ENCODE results near the gene TGFBR3.
"Not testable (repeated sequence)": the region's sequence is repeated elsewhere in the genome, so short reads cannot be mapped to it uniquely, and the experiment has no call there.

The TGFBR3 gene

DNA sequence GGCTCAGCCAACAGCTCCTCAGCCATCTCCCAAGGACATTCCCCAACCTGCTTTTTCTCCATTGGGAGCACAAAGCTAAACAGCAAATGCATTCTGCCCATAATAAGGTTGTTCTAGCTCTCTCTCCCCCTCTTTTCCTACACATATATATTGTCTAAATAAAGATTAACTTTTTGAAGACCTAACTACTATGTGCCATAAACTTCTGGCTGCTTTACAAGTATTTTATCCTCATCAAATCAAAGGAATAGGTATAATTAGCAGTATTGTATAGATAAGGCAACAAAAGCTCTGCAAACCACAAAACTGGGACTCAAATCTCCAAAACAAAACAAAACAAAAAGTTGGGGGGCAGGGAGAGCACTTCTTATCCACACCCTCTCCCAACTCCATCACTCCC, 43.4 kb downstream of the TGFBR3 start:
- no peak overlapping the region for H2AFZ ChIP-seq (ENCODE audit: low read depth)
- no peak overlapping the region for H3K4me2 ChIP-seq
- TF ChIP-seq CTCF (conservative IDR thresholded peaks at IDR 0.05; ENCODE audit: low read depth, low read length): no peak
- H3K36me3 ChIP-seq (ENCODE audit: insufficient read depth): no peaks in the 10 kb centered on the region
- no peak overlapping the region for H3K9ac ChIP-seq
- no peak overlapping the region for H3K4me3 ChIP-seq (IDR thresholded peaks at IDR 0.05; ENCODE audit: insufficient read depth, low read depth, low read length)
- no peaks in the 10 kb centered on the region for H3K79me2 ChIP-seq (ENCODE audit: insufficient read depth, low read depth)
- H3K4me1 ChIP-seq (ENCODE audit: low read depth, poor library complexity, severe bottlenecking): peaks cover 11% of the 10 kb centered on the region
- H3K27me3 ChIP-seq (ENCODE audit: insufficient read depth, low read depth): no peaks in the 10 kb centered on the region
- H4K20me1 ChIP-seq (ENCODE audit: insufficient read depth): no peaks in the 10 kb centered on the region
- H3K27ac ChIP-seq: no peak overlapping the region

DNA sequence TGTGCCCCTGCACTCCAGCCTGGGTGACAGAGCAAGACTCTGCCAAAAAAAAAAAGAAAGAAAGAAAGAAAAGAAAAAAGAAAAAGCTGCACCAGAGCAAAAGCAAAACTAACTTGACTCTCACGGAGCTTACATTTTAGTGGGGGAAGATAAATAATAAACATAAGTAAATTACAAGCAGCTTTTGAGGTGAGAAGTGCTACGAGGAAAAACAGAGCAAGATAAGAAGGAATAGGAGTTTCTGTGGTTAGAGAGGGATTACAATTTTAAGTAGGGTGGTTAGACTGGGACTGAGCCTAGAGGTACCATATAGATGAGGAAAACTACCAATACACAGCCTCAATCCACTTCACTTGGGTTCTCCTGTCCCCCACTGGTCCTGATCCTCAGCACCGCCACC, 43.9 kb downstream of the TGFBR3 start:
- Histone ChIP-seq H3K4me1 (ENCODE audit: low read depth, poor library complexity, severe bottlenecking) (peaks cover 11% of the 10 kb centered on the region), H3K79me2 (ENCODE audit: insufficient read depth, low read depth) (no peaks in the 10 kb centered on the region), H3K36me3 (ENCODE audit: insufficient read depth) (no peaks in the 10 kb centered on the region), H3K4me3 (IDR thresholded peaks at IDR 0.05; ENCODE audit: insufficient read depth, low read depth, low read length) (no peak overlapping the region), H3K27me3 (ENCODE audit: insufficient read depth, low read depth) (no peaks in the 10 kb centered on the region), H3K27ac (no peak overlapping the region), H2AFZ (ENCODE audit: low read depth) (no peak overlapping the region), H3K9ac (no peak overlapping the region), H4K20me1 (ENCODE audit: insufficient read depth) (no peaks in the 10 kb centered on the region), H3K4me2 (no peak overlapping the region)
- TF ChIP-seq CTCF (conservative IDR thresholded peaks at IDR 0.05; ENCODE audit: low read depth, low read length): no peak

DNA sequence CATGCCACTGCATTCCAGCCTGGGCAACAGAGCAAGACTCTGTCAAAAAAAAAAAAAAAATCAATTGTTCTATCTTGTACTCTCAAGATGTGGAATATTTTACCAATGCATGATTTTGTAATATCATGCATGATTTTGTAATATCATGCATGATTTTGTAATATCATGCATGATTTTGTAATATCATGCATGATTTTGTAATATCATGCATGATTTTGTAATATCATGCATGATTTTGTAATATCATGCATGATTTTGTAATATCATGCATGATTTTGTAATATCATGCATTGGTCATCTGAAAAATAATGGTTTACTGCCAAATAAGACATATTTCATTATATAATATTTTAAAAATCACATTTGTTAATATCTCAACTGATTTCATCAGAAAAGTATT, 45.7 kb downstream of the TGFBR3 start:
- not testable (repeated sequence) for H3K36me3 ChIP-seq (ENCODE audit: insufficient read depth); H3K9ac ChIP-seq; H3K27ac ChIP-seq; H4K20me1 ChIP-seq (ENCODE audit: insufficient read depth); H3K4me3 ChIP-seq (IDR thresholded peaks at IDR 0.05; ENCODE audit: insufficient read depth, low read depth, low read length); H3K79me2 ChIP-seq (ENCODE audit: insufficient read depth, low read depth); H3K4me2 ChIP-seq; H3K27me3 ChIP-seq (ENCODE audit: insufficient read depth, low read depth); H2AFZ ChIP-seq (ENCODE audit: low read depth)
- peaks cover 11% of the 10 kb centered on the region for H3K4me1 ChIP-seq (ENCODE audit: low read depth, poor library complexity, severe bottlenecking)

DNA sequence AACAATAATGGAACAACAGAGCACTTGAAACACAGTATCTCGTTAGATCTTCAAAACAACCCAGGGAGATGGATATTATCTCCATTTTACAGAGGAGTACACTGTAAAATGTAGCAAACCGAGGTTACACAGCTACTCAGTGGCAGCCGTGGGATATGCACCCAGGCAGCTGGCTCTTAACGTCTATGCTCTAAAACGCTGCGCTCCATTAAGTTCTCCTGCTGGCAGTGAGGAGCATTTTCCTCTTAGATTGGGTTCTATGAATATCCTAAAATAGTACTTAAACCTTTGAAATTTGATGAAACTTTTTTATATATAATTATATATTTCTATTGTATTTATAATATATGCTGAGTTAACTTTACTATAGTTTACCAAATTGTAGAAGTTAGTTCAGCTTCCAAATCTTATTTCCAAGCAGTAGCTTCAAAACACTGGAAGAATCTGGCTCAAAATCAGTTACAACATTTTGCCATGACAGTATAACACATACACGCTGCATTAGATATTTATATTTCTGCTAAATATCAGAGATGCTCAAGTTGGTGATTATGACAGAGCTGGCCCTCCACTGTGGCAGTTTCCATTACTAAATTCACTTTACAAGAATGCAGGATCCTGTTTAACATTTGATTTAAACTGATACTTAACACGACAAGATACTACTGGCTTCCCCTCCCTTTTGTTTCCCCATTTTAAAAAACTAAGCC, 49.5 kb downstream of the TGFBR3 start:
- Histone ChIP-seq H2AFZ (ENCODE audit: low read depth) (no peak overlapping the region), H3K27ac (no peak overlapping the region), H3K4me2 (no peak overlapping the region), H3K4me3 (IDR thresholded peaks at IDR 0.05; ENCODE audit: insufficient read depth, low read depth, low read length) (no peak overlapping the region), H3K79me2 (ENCODE audit: insufficient read depth, low read depth) (no peaks in the 10 kb centered on the region), H4K20me1 (ENCODE audit: insufficient read depth) (no peaks in the 10 kb centered on the region), H3K9ac (no peak overlapping the region), H3K36me3 (ENCODE audit: insufficient read depth) (no peaks in the 10 kb centered on the region), H3K27me3 (ENCODE audit: insufficient read depth, low read depth) (no peaks in the 10 kb centered on the region), H3K4me1 (ENCODE audit: low read depth, poor library complexity, severe bottlenecking) (no peaks in the 10 kb centered on the region)
- TF ChIP-seq CTCF (conservative IDR thresholded peaks at IDR 0.05; ENCODE audit: low read depth, low read length): no peak

GRCh38 chr1:91835087-91835521, 50.8 kb downstream of the TGFBR3 start:
- no peaks in the 10 kb centered on the region for H4K20me1 ChIP-seq (ENCODE audit: insufficient read depth)
- no peak overlapping the region for H3K9ac ChIP-seq
- TF ChIP-seq CTCF (conservative IDR thresholded peaks at IDR 0.05; ENCODE audit: low read depth, low read length): no peak
- no peak overlapping the region for H3K27ac ChIP-seq
- H2AFZ ChIP-seq (ENCODE audit: low read depth): no peak overlapping the region
- no peak overlapping the region for H3K4me3 ChIP-seq (IDR thresholded peaks at IDR 0.05; ENCODE audit: insufficient read depth, low read depth, low read length)
- H3K27me3 ChIP-seq (ENCODE audit: insufficient read depth, low read depth): no peaks in the 10 kb centered on the region
- no peaks in the 10 kb centered on the region for H3K4me1 ChIP-seq (ENCODE audit: low read depth, poor library complexity, severe bottlenecking)
- H3K36me3 ChIP-seq (ENCODE audit: insufficient read depth): no peaks in the 10 kb centered on the region
- H3K79me2 ChIP-seq (ENCODE audit: insufficient read depth, low read depth): no peaks in the 10 kb centered on the region
- H3K4me2 ChIP-seq: no peak overlapping the region

DNA sequence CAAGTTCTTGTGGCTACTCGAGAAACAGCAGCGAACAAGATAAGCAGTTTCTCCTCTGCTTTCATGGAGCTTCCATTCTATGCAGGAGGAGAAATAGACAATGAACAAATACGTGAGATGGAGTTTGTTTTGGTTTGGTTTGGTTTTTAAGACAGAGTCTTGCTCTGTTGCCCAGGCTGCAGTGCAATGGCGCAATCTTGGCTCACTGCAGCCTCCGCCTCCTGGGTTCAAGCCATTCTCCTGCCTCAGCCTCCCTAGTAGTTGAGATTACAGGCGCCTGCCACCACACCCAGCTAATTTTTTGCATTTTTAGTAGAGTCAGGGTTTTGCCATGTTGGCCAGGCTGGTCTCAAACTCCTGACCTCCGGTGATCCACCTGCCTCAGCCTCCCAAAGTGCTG, 51.4 kb downstream of the TGFBR3 start:
- not testable (repeated sequence) for H3K4me1 ChIP-seq (ENCODE audit: low read depth, poor library complexity, severe bottlenecking); H3K27me3 ChIP-seq (ENCODE audit: insufficient read depth, low read depth); H3K27ac ChIP-seq; H3K4me2 ChIP-seq; H2AFZ ChIP-seq (ENCODE audit: low read depth); H3K79me2 ChIP-seq (ENCODE audit: insufficient read depth, low read depth); H3K9ac ChIP-seq; H3K36me3 ChIP-seq (ENCODE audit: insufficient read depth); H3K4me3 ChIP-seq (IDR thresholded peaks at IDR 0.05; ENCODE audit: insufficient read depth, low read depth, low read length); H4K20me1 ChIP-seq (ENCODE audit: insufficient read depth)
